ENCODE data around the gene MYO1D. TPM values are rescaled to one million over a fixed set of nuclear protein-coding genes. Genes with fewer than 3 reads are reported as not detected.

The MYO1D gene
- polyA plus RNA-seq, 3 donors = 30.5 to 33.4 (median 30.6) TPM

DNA sequence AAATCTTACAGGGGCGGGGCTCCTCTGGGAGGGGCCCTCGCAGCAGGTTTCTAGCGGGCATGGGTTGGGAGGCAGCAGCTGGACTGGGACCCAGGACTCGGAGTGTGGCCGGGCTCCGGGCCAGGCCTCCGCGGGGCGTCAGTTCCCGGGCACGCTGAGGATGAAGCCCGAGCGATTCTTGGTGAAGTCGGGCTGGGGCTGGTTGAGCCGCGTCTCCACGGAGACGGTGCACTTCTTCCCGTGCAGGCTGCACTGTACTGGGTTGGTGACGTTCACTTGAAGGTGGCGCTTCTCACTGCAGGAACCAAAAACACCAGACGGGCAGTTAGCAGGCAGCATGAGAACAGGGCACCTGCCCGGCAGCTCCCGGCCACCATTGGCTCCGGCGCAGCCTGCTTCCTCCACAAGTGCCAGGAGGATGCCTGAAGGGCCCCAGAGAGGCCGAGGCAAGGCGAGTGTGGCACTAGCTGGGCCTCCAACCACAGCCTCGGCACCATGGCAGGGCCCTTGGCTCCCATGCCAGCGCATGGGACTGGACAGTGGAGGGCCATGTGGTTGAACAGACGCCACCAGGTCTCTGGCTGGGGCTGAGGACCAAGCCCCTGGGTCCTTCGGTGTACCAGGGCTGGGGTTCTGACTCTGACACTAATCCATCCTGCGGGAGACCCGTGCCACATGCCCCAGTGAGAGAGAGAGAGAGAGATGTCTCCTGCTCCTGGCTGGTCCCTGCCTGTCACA lies 382.1 kb downstream of the MYO1D start:
- DNase-seq (ENCODE audit: low read depth in 3 of 3, low spot score in 2 of 3) = no peak

DNA sequence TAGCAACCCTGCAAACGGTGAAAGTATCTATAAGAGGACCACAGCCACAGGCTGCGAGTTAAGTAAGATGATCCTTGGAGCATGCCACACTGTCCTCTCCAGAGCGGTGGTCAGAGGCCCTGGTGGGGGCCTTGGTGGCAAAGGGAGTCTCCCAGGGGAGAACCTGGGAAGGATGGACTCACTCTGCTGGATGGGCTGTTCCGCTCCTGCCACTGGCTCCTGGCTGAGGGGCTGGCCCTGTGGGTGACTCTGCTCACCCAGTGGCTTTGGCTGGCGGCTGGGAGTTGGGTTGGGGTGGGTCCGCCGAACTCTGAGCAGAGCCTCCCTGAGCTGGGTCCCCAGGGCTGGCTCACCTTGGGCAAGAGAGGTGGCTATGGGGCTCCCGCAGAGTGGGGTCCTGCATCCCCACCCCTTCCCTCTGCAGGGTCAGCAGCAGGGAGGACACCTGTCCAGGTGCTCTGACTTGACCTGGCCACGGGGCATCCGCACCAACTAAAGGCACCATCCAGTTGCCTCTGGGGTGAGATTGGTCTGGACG lies 382.9 kb downstream of the MYO1D start:
- no peak for DNase-seq (ENCODE audit: low read depth in 3 of 3, low spot score in 2 of 3)

DNA sequence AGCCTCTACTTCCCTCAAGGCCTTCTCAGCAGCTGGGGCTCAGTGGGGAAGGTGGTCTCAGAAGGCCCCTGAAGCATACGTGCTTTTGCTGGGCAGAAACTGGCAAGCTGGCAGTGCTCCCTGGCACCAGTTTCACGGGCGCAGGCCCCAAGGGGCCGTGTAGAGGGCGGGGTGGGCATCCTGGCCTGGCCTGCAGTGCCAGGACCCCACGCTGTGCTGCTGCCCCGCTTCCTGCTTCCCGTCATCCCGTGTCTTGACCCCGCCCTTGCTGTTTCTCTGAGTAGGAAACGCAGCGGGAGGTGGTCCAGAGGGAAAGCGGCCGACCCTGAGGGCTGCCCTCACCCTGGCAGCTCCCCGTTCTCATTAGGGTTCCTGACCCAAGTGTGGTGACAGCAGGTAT lies 383.4 kb downstream of the MYO1D start:
- DNase-seq (ENCODE audit: low read depth in 3 of 3, low spot score in 2 of 3) = no peak

DNA sequence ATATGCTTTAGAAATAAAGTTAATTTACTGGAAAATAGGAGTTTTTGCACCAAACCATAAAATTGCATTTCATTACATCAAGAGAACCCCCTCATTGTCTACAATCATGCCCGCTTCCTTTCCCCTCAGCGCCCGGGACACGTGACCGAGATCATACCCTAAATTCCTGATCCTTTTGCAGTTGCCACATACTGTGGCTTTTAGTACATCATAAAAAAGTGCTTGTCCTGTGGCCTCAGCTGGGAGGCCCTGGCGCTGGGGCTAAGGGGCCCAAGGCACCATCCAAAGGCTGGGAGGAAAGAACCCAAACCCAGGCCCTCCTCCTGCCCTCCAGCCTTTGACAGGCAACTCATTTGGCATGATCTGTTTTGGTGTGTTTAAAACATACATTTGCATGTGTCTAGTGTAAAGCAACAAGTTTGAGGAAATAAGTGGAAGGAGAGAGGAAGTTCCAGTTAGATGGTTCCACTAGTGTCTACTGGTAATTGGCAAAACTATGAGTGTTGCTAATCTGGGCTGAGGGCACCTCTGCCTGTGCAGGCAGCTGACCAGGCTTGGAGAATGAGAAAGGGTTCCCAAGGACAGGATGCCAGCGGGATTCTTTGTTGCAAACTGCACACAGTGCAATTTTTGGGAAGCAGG lies 384.2 kb downstream of the MYO1D start:
- DNase-seq (ENCODE audit: low read depth in 3 of 3, low spot score in 2 of 3) = no peak

DNA sequence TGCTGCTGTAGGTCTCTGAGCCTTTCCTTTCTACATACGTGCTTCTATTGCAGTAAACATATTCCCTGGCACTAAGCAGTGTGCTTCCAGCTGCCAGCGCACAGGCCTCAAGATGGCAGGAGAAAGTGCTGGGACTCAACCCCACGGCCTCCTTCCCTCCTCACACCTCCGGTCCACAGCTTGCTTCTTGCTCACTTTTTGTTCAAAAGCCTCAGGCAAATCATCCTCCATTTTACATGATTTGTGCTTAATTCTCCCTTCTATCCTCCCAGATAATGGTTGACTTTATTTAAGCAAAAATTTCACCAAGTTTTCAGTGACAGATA lies 384.7 kb downstream of the MYO1D start:
- no peak for DNase-seq (ENCODE audit: low read depth in 3 of 3, low spot score in 2 of 3)

DNA sequence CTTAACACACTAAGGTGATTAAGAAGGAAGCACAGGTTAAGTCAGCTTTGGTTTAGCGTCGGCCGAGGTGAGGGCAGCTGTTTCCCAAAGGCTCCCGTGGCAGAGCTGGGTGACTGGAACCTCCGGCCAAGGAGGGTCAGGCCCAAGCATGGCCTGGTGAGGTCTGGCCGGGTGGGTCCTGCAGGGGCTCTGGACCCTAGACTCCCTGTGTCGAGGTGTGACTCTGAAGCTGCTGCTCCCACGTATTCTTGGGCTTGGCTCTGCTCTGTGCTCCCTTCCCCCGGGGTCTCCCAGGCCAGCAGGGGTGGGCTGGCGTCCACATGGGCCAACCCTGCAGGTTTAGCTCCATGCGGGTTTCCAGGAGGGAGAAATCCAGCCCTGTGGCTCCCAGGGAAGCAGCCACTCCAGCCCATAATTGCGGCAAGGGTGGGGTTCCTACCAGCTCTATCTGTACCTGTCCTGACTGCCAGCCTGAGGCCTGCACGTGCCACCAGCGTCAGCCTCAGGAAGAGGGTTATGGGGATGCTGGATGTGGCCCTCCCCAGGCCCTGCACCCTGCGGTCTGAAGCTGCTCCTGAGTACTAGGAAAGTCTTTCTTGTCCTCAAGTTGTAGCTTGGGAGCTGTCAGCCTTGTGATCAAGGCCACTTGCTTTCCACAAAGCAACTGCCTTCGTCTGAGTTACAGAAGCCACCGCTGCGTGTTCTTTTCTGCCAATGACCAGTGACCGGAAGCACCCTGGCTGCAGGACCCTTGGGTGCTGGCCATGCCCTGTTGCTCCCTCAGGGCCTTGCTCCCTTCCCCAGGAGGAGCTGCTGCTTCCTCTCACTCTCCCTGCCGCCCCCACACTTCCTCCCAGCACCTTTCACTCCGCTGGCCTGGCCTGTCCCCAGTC lies 385.3 kb downstream of the MYO1D start:
- no peak for DNase-seq (ENCODE audit: low read depth in 3 of 3, low spot score in 2 of 3)

DNA sequence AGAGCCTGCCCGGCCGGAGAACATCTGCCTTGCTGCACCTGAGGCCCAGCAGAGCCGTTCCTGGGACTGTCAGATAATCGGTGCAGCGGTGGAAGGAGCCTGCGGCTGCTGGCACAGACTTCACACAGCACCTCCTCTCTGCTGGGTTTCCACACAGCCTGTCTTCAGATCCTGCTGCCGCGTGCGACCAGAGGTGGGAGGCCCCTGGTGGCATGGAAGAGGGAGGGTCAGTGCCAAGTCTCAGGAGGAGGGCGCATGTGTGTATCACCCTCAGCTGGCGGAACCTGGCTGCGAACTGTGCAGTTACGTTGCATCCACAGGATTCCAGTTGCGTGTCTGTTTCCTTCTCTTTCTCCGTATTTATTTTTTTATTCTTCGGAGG lies 386.8 kb downstream of the MYO1D start:
- DNase-seq (ENCODE audit: low read depth in 3 of 3, low spot score in 2 of 3) = no peak

DNA sequence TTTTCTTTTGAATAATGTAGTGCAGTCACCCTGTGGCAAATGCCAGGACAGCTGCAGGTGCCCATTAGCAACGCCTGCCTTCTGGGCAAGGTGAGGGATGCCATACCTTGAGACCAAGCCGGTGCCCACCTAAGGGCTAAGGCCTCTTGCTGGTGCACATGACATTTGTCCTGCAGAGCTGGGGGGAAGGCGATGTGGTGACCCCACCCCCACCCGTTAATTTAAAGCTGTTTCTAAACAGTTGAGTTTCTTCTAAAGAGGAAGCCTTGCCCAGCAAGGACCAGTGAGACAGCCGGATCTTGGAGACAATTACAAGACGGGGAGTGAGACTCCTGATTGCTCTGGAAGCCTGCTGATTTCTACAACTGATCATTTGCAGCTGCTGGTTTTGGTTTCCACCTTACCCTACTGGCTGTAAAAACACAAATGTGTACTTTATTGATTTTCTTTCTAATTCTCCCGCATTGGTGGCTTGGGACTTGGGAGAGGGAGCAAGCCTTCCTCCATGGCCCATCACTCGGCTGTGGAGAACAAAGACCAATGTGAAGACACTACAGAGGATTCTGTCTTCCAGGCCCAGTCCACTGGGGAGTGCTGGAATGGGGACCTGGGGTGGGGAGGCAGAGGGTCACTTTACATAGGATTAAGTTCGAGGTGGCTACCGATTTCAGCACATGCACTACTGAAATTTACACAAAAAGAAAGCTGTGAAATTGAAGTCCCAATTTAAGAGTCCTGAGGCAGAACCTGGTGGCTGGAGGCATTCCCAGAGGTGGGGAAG lies 387.4 kb downstream of the MYO1D start:
- DNase-seq (ENCODE audit: low read depth in 3 of 3, low spot score in 2 of 3) = no peak

DNA sequence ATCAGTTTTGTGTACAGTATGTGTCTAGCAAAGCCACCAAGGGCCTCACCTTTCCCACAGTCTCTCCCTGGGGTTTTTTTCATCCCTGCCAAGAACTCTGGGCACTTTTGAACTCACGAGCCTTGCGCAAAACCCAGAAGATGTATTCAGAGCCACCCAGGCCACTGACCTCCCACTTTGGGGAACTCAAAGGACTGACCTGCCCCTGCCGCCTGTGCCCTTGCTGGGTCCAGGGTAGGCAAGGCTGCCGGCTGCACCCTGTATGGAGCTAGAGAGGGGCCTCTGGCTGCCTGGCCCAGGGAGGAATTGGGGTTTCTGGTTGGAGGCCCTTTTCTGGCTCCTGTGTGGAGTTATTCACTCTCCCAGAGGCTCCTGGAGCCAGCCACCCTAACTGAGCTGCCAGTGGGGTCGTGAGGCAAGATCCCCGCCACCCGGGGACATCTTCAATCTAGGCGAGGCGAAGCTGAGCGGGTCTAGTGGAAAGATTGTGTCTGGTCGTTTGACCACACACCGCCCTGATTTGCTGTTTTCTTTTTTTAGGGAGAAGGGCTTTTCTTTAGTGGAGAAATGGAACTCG lies 388.2 kb downstream of the MYO1D start:
- DNase-seq (ENCODE audit: low read depth in 3 of 3, low spot score in 2 of 3) = no peak

DNA sequence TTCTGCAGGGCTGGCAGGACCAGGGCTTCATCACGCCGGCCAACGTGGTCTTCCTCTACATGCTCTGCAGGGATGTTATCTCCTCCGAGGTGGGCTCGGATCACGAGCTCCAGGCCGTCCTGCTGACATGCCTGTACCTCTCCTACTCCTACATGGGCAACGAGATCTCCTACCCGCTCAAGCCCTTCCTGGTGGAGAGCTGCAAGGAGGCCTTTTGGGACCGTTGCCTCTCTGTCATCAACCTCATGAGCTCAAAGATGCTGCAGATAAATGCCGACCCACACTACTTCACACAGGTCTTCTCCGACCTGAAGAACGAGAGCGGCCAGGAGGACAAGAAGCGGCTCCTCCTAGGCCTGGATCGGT lies 388.8 kb downstream of the MYO1D start:
- DNase-seq (ENCODE audit: low read depth in 3 of 3, low spot score in 2 of 3) = no peak

DNA sequence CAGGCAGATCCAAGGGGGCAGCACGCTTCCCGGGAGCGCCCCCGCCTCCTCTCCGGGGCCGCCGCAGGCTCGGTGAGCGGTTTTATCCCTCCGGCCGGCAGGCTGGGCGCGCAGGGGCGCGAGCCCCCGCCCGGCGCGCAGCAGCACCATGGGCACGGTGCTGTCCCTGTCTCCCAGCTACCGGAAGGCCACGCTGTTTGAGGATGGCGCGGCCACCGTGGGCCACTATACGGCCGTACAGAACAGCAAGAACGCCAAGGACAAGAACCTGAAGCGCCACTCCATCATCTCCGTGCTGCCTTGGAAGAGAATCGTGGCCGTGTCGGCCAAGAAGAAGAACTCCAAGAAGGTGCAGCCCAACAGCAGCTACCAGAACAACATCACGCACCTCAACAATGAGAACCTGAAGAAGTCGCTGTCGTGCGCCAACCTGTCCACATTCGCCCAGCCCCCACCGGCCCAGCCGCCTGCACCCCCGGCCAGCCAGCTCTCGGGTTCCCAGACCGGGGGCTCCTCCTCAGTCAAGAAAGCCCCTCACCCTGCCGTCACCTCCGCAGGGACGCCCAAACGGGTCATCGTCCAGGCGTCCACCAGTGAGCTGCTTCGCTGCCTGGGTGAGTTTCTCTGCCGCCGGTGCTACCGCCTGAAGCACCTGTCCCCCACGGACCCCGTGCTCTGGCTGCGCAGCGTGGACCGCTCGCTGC lies 389.3 kb downstream of the MYO1D start:
- DNase-seq (ENCODE audit: low read depth in 3 of 3, low spot score in 2 of 3) = no peak

DNA sequence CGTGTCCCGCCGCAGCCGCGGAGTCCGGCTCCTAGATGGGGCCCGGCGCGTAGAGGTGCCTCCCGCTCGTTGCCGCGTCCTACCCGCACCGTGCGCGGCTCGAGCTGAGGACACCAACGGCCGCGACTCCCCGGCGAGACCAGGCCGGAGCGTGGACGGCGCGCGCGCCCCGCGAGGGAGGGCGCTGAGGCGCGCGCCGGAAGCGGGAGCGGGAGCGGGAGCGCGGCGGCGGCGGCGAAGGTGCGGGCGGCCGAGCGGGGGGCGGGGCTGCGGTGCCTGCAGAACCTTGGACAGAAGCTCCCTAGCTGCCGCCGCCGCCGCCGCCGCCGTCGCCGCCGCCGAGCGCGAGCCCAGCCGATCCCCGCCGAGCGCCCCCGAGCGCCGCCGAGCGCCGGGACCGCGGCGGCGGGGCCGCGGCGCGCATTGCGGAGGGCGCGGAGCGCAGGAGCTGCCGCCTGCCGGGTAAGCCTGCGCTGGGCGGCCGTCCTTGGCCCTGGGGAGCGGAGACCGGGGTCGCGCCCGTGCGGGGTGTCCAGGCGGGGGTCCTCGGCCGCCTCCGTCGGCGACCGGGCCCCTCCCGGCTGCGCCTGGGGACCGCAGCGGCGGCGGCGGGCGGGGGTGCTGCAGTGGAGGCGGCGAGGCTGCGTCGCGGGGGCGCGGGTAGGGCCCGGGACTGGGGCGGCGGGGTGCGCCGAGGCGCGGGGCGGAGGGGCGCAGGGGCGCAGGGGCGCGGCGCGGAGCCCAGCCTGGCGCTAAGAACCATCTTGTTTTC lies 390.0 kb downstream of the MYO1D start, which contains the start of gene CDK5R1:
TSS of gene CDK5R1 (plus strand) at position 293 of the 772 bp plus-strand sequence. CDS start 628 bp downstream, outside the sequence.
- no peak for DNase-seq (ENCODE audit: low read depth in 3 of 3, low spot score in 2 of 3)

DNA sequence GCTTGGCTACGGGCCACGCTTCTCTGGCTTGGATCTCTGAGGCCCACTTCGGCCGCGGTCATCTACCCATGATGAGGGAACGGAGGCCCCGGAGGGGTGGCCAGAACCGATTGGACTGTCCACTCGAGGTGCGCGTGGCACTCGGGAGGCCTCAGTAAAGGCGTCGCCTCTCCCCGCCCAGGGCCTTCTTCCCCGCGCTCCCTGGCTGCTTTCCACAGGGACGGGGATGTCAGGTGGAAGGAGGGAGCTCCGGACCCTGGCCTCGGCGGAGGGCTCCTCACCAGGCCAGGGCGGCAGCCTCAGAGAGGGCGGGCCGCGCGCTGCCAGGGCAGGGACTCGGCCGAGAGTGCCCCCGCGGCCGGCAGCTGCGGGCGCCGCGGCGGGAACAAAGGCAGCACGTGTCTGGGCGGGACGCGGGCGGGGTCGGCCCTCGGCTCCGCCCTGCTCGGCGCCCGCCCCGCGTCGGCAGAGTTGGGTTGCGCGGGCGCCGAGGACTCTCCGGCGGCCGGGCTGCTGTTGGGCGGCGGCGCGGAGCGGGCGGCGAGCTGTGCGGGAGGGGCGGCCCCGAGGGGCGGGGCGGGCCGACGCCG lies 390.7 kb downstream of the MYO1D start:
- no peak for DNase-seq (ENCODE audit: low read depth in 3 of 3, low spot score in 2 of 3)

DNA sequence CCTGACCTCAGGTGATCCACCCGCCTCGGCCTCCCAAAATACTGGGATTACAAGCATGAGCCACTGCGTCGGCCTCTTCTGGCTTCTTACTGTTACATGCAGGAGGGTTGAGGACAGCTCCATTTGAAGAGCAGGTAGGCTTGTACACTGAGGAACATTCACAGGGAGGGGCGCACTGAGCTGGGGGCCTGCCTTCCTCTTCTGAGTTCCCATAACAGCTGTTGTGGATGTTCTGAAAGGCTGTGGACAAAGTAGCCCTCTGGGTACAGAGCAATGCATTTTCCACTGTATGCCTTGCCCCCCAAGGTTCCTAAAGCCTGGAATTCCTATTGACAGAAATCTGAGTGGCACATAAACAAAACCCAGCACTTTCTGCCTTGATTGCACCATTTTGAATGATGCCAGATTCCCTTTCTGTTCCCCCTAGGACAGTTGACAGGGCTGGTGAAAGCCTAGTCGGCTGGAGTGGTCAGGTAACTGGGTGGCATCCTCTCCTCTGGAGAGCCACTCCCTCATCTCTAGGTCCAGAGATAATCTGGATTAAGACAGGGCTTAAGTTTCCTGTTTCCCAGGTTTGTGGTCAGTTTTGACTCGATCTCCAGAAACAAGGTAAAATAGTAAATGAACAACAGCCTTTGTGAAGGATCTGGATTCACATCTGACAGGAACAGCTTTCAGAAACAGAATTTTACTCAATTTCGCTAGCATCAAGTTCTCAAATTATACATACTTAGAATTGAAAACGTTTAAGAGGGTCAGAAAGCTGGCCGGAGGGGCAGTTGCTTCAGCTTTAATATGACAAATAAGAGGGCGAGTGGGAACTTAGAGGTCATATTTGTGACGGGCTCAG lies 391.4 kb downstream of the MYO1D start:
- no peak for DNase-seq (ENCODE audit: low read depth in 3 of 3, low spot score in 2 of 3)

DNA sequence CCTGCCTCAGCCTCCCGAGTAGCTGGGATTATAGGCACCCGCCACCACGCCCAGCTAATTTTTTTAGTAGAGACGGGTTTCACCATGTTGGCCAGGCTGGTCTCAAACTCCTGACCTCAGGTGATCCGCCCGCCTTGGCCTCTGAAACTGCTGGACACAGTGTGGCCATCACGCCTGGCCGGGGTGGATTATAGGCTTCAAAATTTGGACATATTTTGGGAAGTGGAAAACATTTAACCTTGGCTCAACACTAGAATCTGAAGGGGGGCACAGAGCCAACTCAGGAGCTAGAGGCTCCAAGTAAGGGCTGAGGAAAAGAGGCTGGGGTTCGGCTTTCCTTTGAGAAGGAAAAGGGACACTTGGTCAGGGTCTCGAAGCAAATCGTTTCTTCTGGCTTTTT lies 392.3 kb downstream of the MYO1D start:
- DNase-seq (ENCODE audit: low read depth in 3 of 3, low spot score in 2 of 3) = no peak

DNA sequence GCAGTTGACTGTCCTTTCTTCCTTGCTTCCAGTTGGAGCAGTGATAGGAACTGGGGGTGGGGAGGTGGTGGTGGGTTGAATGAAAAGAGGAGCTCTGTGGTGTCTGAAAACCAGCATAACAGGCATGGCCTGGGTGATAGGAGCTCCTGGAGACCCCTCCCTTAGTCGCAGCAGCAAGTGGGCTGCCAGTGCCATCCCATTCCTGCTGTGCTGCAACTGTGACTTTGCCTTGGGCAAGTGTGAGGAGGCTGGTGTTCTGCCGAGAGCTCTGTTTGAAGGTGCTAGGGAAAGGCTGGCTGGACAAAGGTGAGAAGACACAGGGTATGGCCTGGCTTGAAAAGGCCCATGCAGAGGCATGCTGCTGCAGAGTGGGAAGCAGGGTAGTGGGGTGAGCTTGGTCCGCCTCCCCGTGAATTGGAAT lies 392.9 kb downstream of the MYO1D start:
- no peak for DNase-seq (ENCODE audit: low read depth in 3 of 3, low spot score in 2 of 3)

DNA sequence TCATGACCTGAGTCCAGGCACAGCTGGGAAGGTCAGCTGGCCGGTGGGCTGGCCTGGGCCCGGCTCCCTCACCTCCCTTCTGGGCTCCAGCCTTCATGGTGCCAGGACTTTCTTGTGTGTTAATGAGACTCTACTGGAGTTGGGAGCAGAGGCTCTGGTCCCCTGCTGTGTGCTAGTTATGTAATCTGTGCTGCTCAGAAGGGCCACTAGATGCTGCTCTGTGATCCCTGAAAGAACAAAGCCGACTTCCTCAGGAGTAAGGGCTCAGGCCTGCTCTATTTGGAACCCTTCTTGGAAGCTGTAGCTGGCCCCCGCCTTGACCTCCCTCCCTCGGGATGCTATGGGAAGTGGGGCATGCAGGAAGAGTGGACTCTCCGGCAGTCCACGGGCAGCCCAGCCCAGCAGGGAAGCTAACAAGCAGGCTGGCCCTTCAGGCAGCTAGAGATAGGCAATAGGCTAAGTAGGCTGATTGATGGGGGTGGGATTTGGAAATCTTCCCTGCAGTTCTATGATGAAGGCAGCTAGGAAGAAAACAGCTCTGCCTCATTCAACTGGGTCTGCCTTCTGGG lies 393.4 kb downstream of the MYO1D start:
- DNase-seq (ENCODE audit: low read depth in 3 of 3, low spot score in 2 of 3) = peak in 2 of 3 donors; percentile 71
